ENCODE data around the gene RELB. TPM values are rescaled to one million over a fixed set of nuclear protein-coding genes. Genes with fewer than 3 reads are reported as not detected.
A peak's percentile ranks its signal among the peaks of the same experiment; 100 is the strongest.

Gene RELB
- total RNA-seq, 1 donor from 2014 or later, result 4.0 TPM

DNA sequence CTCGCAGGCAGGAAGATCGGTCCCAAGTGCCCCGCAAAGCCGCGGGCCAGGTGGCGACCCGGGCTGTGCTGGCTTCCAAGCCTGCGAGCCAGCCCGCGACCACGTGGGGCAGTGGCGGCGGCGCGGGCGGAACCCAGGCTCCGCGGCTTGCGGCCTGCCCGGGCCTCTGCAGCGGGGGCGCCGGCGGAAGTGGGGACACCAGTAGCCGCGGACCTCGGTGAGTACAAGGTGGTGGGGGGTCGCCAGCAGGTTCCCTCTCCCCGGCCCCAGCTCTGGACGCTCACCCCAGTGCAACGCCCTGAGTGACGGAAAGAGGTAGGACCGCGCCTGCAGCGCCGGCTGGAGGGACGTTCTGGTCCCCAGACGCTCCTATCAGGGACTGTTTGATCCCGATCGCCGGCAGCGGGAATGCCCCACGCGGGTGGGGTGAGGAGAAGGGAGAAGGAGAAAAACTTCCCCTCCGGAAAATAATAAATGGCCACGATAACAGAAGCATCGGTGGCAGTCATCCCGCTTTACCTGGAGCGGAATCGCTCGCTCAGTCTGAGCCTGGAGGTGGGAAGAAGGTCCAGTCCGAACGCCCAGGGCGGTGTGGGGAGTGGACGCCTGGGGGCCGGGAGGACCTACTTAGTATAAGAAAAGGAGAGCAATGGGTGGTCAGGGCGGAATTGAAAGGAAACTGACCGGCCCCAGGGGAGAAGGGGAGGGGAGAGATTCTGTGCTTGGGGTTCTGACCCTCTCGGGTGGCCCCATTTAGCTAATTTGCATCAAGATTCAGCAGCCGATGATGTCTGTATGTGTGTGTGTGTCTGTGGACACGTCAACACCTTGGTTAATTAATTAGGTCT, 78.0 kb downstream of the RELB start, which contains the start of gene GEMIN7:
TSS of gene GEMIN7 (plus strand) at position 198 of the 848 bp plus-strand sequence. CDS start 10,855 bp downstream, outside the sequence.
- DNase-seq, result peak; percentile 77
- H3K4me1 ChIP-seq, result peaks cover 50% of the 10 kb centered on the region
- intact Hi-C loops (cut with micrococcal nuclease), result no loop called here
- peak within 1 kb of the TSS; percentile 96 for H3K4me3 ChIP-seq
- H3K27ac ChIP-seq (replicated peaks), result peak within 1 kb of the TSS; percentile 85
- H3K36me3 ChIP-seq, result peaks cover 5% of the 10 kb centered on the region
- no peaks in the 10 kb centered on the region for H3K9me3 ChIP-seq (replicated peaks)
- H3K27me3 ChIP-seq (ENCODE audit: low read depth), result no peaks in the 10 kb centered on the region
- TF ChIP-seq CTCF (IDR thresholded peaks at IDR 0.05; ENCODE audit: borderline replicate concordance), result peak; percentile 36

DNA sequence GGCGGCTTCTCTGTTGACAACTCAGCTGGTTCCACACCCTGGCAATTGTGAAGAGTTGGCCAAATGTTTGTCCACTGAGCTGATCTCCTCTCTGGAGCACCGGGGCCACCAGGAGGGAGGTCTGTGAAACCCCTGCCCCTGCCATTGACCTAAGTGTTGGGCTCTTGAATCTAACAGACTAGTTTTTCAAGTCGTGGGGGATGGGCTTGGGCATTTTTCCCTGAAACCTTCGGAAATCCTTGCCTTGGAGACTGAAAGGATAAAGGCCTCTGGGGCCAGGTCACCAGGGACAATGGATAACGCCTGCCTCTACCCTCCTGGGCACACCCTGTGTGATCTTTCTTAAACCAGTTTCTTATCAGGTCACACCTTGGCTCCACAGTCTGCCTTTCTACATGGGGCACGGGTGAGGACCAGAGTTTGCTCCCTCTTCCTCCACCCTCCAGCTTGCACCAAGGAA, 78.7 kb downstream of the RELB start:
- peaks cover 48% of the 10 kb centered on the region for H3K4me1 ChIP-seq
- intact Hi-C loops (cut with micrococcal nuclease), result no loop called here
- TF ChIP-seq CTCF (IDR thresholded peaks at IDR 0.05; ENCODE audit: borderline replicate concordance), result no peak

DNA sequence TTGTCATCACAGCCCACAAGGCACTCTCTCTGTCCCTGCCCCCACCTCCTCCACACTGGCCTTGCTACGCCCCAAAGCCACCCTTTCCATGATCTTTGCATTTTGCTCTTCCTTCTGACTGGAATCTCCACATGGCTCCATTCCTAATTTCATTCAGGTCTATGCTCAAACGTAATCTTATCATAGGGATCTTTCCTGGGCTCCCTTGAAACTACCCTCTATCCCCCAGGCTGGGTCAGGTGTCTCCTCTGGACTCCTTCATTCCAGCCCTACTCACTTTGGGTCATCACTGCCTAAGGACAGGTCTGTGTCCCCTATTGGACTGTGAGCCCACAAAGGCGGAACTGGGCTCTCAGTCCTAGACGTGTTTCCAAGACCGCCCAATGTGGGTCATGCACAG, 80.9 kb downstream of the RELB start:
- H3K27ac ChIP-seq (replicated peaks), result no peak overlapping the region
- H3K27me3 ChIP-seq (ENCODE audit: low read depth), result no peaks in the 10 kb centered on the region
- H3K4me1 ChIP-seq, result peaks cover 27% of the 10 kb centered on the region
- no peak overlapping the region for H3K4me3 ChIP-seq
- no peaks in the 10 kb centered on the region for H3K9me3 ChIP-seq (replicated peaks)
- DNase-seq, result no peak
- H3K36me3 ChIP-seq, result peaks cover 9% of the 10 kb centered on the region
- TF ChIP-seq CTCF (IDR thresholded peaks at IDR 0.05; ENCODE audit: borderline replicate concordance), result no peak
- intact Hi-C loops (cut with micrococcal nuclease), result no loop called here

More for the DNA sequence above, 78.7 kb downstream of the RELB start:
- no peaks in the 10 kb centered on the region for H3K27me3 ChIP-seq (ENCODE audit: low read depth)
- peak overlapping the region; percentile 96 for H3K4me3 ChIP-seq
- H3K9me3 ChIP-seq (replicated peaks), result no peaks in the 10 kb centered on the region
- peaks cover 6% of the 10 kb centered on the region for H3K36me3 ChIP-seq
- no peak overlapping the region for H3K27ac ChIP-seq (replicated peaks)
- no peak for DNase-seq

DNA sequence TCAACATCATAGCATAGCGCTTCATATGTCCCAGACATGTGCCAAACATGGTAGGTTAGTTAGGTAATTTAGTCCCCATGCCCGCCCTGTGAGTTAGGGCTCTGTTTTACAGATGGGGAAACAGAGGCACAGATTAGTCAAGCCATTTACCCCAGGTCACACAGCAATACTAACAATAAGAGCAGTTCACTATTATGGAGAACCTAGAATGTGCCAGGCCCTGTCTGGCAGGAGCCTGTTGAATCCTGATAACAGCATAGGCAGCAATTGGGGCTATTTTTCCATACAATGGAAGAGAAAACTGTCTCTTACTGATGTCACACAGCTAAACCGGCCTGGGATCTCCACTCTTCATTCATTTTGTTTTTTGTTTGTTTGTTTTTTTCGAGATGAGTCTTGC, 85.2 kb downstream of the RELB start:
- intact Hi-C loops (cut with micrococcal nuclease), result no loop called here
- Histone ChIP-seq H3K27me3 (ENCODE audit: low read depth) (no peaks in the 10 kb centered on the region), H3K36me3 (peaks cover 27% of the 10 kb centered on the region), H3K27ac (replicated peaks) (no peak overlapping the region), H3K4me1 (peaks cover 9% of the 10 kb centered on the region), H3K9me3 (replicated peaks) (no peaks in the 10 kb centered on the region), H3K4me3 (no peak overlapping the region)
- no peak for DNase-seq
- TF ChIP-seq CTCF (IDR thresholded peaks at IDR 0.05; ENCODE audit: borderline replicate concordance), result no peak

- H3K4me1 ChIP-seq, result peaks cover 18% of the 10 kb centered on the region
- H3K4me3 ChIP-seq, result no peak overlapping the region
- intact Hi-C loops (cut with micrococcal nuclease), result no loop called here
- H3K27ac ChIP-seq (replicated peaks), result no peak overlapping the region
- peaks cover 23% of the 10 kb centered on the region for H3K36me3 ChIP-seq
- DNase-seq, result no peak
- H3K9me3 ChIP-seq (replicated peaks), result no peaks in the 10 kb centered on the region
- H3K27me3 ChIP-seq (ENCODE audit: low read depth), result no peaks in the 10 kb centered on the region
- TF ChIP-seq CTCF (IDR thresholded peaks at IDR 0.05; ENCODE audit: borderline replicate concordance), result no peak
Measured at GRCh38 chr19:45087531-45087930, 86.3 kb downstream of the RELB start.

Other genes starting within 250 kb of the RELB start
- not detected for gene CBLC, start 223.6 kb upstream of the RELB start, total RNA-seq
- gene BCAM, start 192.4 kb upstream of the RELB start, total RNA-seq, result 91.9 TPM
- 40.7 TPM for gene NECTIN2, start 155.2 kb upstream of the RELB start, total RNA-seq
- 47.3 TPM for gene TOMM40, start 110.2 kb upstream of the RELB start, total RNA-seq
- 24.1 TPM for gene APOE, start 95.7 kb upstream of the RELB start, total RNA-seq
- gene APOC1, start 86.9 kb upstream of the RELB start, total RNA-seq, result 0.85 TPM
- gene APOC4, start 59.2 kb upstream of the RELB start, total RNA-seq, result not detected
- not detected for gene APOC2, start 55.4 kb upstream of the RELB start, total RNA-seq
- 89.3 TPM for gene CLPTM1, start 46.1 kb upstream of the RELB start, total RNA-seq
- gene CLASRP, start 37.6 kb downstream of the RELB start, total RNA-seq, result 31.3 TPM
- gene ZNF296, start 75.0 kb downstream of the RELB start, total RNA-seq, result not detected
- gene GEMIN7, start 77.8 kb downstream of the RELB start, total RNA-seq, result 15.9 TPM
- 15.9 TPM for gene PPP1R37, start 91.7 kb downstream of the RELB start, total RNA-seq
- gene NKPD1, start 159.5 kb downstream of the RELB start, total RNA-seq, result 0.05 TPM
- gene TRAPPC6A, start 176.8 kb downstream of the RELB start, total RNA-seq, result 15.8 TPM
- 3.5 TPM for gene BLOC1S3, start 177.3 kb downstream of the RELB start, total RNA-seq
- 1.8 TPM for gene EXOC3L2, start 243.9 kb downstream of the RELB start, total RNA-seq
- gene MARK4, start 249.8 kb downstream of the RELB start, total RNA-seq, result 26.5 TPM

Data from left ventricle myocardium inferior (tissue), 1 donor.